CD4-positive, alpha-beta T cell (primary cell): Measurements from ENCODE around the gene PIK3AP1. TPM values are rescaled to one million over a fixed set of nuclear protein-coding genes. Genes with fewer than 3 reads are reported as not detected.
"Not testable (repeated sequence)": the region's sequence is repeated elsewhere in the genome, so short reads cannot be mapped to it uniquely, and the experiment has no call there.

Source experiments
- ATAC-seq: fragments of 200-7000 bp; cut with Tn5 transposase; one replicate; pipeline ENCODE4 v1.10.0; 2022; ENCODE audit warnings: mild to moderate bottlenecking; ENCODE audit not compliant: poor library complexity
- CTCF ChIA-PET: fragments of 350-600 bp; sonication (Branson Sonifier 250); formaldehyde crosslinking; loops from one replicate; lab custom pipeline; 2021; ENCODE audit warnings: antibody characterized with exemption, inconsistent platforms; lab: Charles Lee
- POLR2A ChIA-PET: fragments of 350-600 bp; sonication (Branson Sonifier 250); formaldehyde crosslinking; loops from one replicate; lab custom pipeline; 2021; ENCODE audit warnings: antibody characterized with exemption, inconsistent platforms; lab: Charles Lee
- DNase-seq, 14 experiments: peaks; one replicate each; pipeline ENCODE4 v3.0.0-alpha.2; 2013 to 2020; ENCODE audit warnings: mixed read lengths in 2 of 14
- H3K27ac ChIP-seq, 2 donors: one replicate each; pipeline versions ENCODE4 v1.5.1 to v1.7.0; 2013; ENCODE audit warnings: low read length in 2 of 2, low read depth in 1 of 2, mild to moderate bottlenecking in 1 of 2
- H3K27me3 ChIP-seq, 2 experiments: 1 replicate in 1 of 2; 2 replicates in 1 of 2; pipeline versions ENCODE4 v1.6.1 to v1.7.0; 2013; ENCODE audit warnings: low read length in 2 of 2, control low read depth in 1 of 2, mild to moderate bottlenecking in 1 of 2, moderate library complexity in 1 of 2; ENCODE audit not compliant: insufficient read depth in 2 of 2, control insufficient read depth in 1 of 2
- H3K36me3 ChIP-seq: one replicate; pipeline ENCODE4 v1.6.1; 2013; ENCODE audit warnings: low read length, control low read depth; ENCODE audit not compliant: insufficient read depth
- H3K4me1 ChIP-seq: one replicate; pipeline ENCODE4 v1.6.1; 2013; ENCODE audit warnings: low read length, control low read depth; ENCODE audit not compliant: insufficient read depth
- H3K4me3 ChIP-seq: one replicate; pipeline ENCODE4 v1.5.1; 2013; ENCODE audit warnings: mild to moderate bottlenecking, low read length, moderate library complexity
- H3K9me3 ChIP-seq, 2 experiments: 1 replicate in 1 of 2; 2 replicates in 1 of 2; pipeline versions ENCODE4 v1.6.1 to v1.7.0; 2013; ENCODE audit warnings: low read length in 2 of 2, mild to moderate bottlenecking in 2 of 2, control low read depth in 1 of 2, moderate library complexity in 1 of 2; ENCODE audit not compliant: control insufficient read depth in 1 of 2, insufficient read depth in 1 of 2
- H3K27ac Mint-ChIP-seq: one replicate; pipeline ENCODE4 v1.8.0; 2020; ENCODE audit warnings: mixed read lengths
- H3K27me3 Mint-ChIP-seq: one replicate; pipeline ENCODE4 v1.8.0; 2021; ENCODE audit warnings: mixed read lengths
- H3K36me3 Mint-ChIP-seq: one replicate; pipeline ENCODE4 v1.8.0; 2021; ENCODE audit warnings: low read depth, mixed read lengths
- H3K4me1 Mint-ChIP-seq: one replicate; pipeline ENCODE4 v1.8.0; 2021; ENCODE audit warnings: low read depth, mixed read lengths
- H3K4me3 Mint-ChIP-seq: one replicate; pipeline ENCODE4 v1.8.0; 2020; ENCODE audit warnings: mild to moderate bottlenecking, mixed read lengths
- H3K9me3 Mint-ChIP-seq: one replicate; pipeline ENCODE4 v1.8.0; 2020; ENCODE audit warnings: mixed read lengths
- CTCF ChIP-seq: fragments of 200-600 bp; IDR thresholded peaks from one replicate; pipeline ENCODE4 v1.8.0; 2022; ENCODE audit warnings: antibody characterized with exemption, mild to moderate bottlenecking
- intact Hi-C, 2 experiments: fragments of 100-400 bp; cut with DNase I in 1 of 2; cut with micrococcal nuclease in 1 of 2; formaldehyde crosslinking; loops; one replicate each; pipeline versions ENCODE4 v1.15.1 to v1.9.0; 2023 to 2025; cut with DNase I, micrococcal nuclease
- total RNA-seq, 174 experiments: library from RNA in 2 of 174; stranded (reverse) in 2 of 174; gene quantifications; one replicate each; pipeline ENCODE4 v1.2.3 and lab custom pipeline; 2021 to 2026

Gene PIK3AP1
- total RNA-seq, 2 experiments from 2014 or later, result 0.58 to 0.59 TPM

GRCh38 chr10:96578022-96578421 lies 142.3 kb downstream of the PIK3AP1 start:
- no peaks in the 10 kb centered on the region for H3K27me3 Mint-ChIP-seq
- no peaks in the 10 kb centered on the region for H3K9me3 Mint-ChIP-seq
- no peak overlapping the region for H3K27ac Mint-ChIP-seq
- peaks cover 58% of the 10 kb centered on the region for H3K36me3 Mint-ChIP-seq
- TF ChIP-seq CTCF, result no peak
- POLR2A ChIA-PET, result no interaction called here
- CTCF ChIA-PET, result no interaction called here
- Histone ChIP-seq H3K27me3 (no peaks in the 10 kb centered on the region), H3K27ac (no peak overlapping the region), H3K9me3 (no peaks in the 10 kb centered on the region), H3K36me3 (peaks cover 18% of the 10 kb centered on the region), H3K4me3 (no peak overlapping the region), H3K4me1 (peaks cover 12% of the 10 kb centered on the region)
- no peak overlapping the region for H3K4me3 Mint-ChIP-seq
- DNase-seq, result no peak
- H3K4me1 Mint-ChIP-seq, result peaks cover 91% of the 10 kb centered on the region
- ATAC-seq, result no peak
- intact Hi-C loops, result no loop called here

GRCh38 chr10:96577069-96577468 lies 143.2 kb downstream of the PIK3AP1 start:
- no peak for TF ChIP-seq CTCF
- no peak overlapping the region for H3K27ac Mint-ChIP-seq
- Histone ChIP-seq H3K27me3 (no peaks in the 10 kb centered on the region), H3K9me3 (no peaks in the 10 kb centered on the region), H3K27ac (no peak overlapping the region), H3K4me1 (peaks cover 7% of the 10 kb centered on the region), H3K36me3 (peaks cover 18% of the 10 kb centered on the region), H3K4me3 (no peak overlapping the region)
- no peaks in the 10 kb centered on the region for H3K9me3 Mint-ChIP-seq
- H3K4me1 Mint-ChIP-seq, result peaks cover 92% of the 10 kb centered on the region
- no peaks in the 10 kb centered on the region for H3K27me3 Mint-ChIP-seq
- no peak overlapping the region for H3K4me3 Mint-ChIP-seq
- intact Hi-C loops, result no loop called here
- ChIA-PET POLR2A (no interaction called here), CTCF (interaction anchor here (1.0 kb wide), 1 partner anchor 883 kb away, joined by 4 read pairs; the partner anchor contains the start of gene TCTN3)
- DNase-seq (no peak), ATAC-seq (no peak)
- H3K36me3 Mint-ChIP-seq, result peaks cover 67% of the 10 kb centered on the region

- peaks cover 69% of the 10 kb centered on the region for H3K36me3 Mint-ChIP-seq
- ChIA-PET CTCF (interaction anchor here (1.0 kb wide), 1 partner anchor 883 kb away, joined by 4 read pairs; the partner anchor contains the start of gene TCTN3), POLR2A (no interaction called here)
- H3K27me3 ChIP-seq, result no peaks in the 10 kb centered on the region
- peaks cover 19% of the 10 kb centered on the region for H3K36me3 ChIP-seq
- TF ChIP-seq CTCF, result no peak
- intact Hi-C loops, result no loop called here
- peaks cover 92% of the 10 kb centered on the region for H3K4me1 Mint-ChIP-seq
- no peaks in the 10 kb centered on the region for H3K9me3 ChIP-seq
- H3K27me3 Mint-ChIP-seq, result no peaks in the 10 kb centered on the region
- no peak overlapping the region for H3K4me3 Mint-ChIP-seq
- no peak overlapping the region for H3K27ac ChIP-seq
- H3K27ac Mint-ChIP-seq, result no peak overlapping the region
- no peak overlapping the region for H3K4me3 ChIP-seq
- no peak for ATAC-seq
- no peaks in the 10 kb centered on the region for H3K9me3 Mint-ChIP-seq
- peaks cover 7% of the 10 kb centered on the region for H3K4me1 ChIP-seq
- no peak for DNase-seq
These were observed 143.9 kb downstream of the PIK3AP1 start for GRCh38 chr10:96576277-96576980.

GRCh38 chr10:96574564-96574963 lies 145.8 kb downstream of the PIK3AP1 start:
- peaks cover 25% of the 10 kb centered on the region for H3K36me3 ChIP-seq
- H3K4me3 ChIP-seq, intact Hi-C loops, POLR2A ChIA-PET, H3K4me1 ChIP-seq, H3K27me3 ChIP-seq, H3K9me3 Mint-ChIP-seq, DNase-seq, H3K27ac Mint-ChIP-seq, H3K27ac ChIP-seq, H3K27me3 Mint-ChIP-seq, H3K4me3 Mint-ChIP-seq, H3K9me3 ChIP-seq, ATAC-seq: not testable (repeated sequence)
- Mint-ChIP-seq H3K4me1 (peaks cover 84% of the 10 kb centered on the region), H3K36me3 (peaks cover 82% of the 10 kb centered on the region)
- CTCF ChIA-PET, result interaction anchor here (0.6 kb wide), 1 partner anchor 27 kb away, joined by 3 read pairs; no protein-coding TSS in a partner anchor
